GM06990 (cell line): ENCODE data around the gene PDGFC.

ENCODE experiments used
- DNase-seq: peaks from one replicate; pipeline ENCODE4 v3.0.0-alpha.2; 2011; ENCODE audit not compliant: insufficient read length; ENCODE audit errors: extremely low read depth
- H3K27me3 ChIP-seq: replicated peaks from 2 replicates; pipeline ENCODE4 v1.6.0; 2011; ENCODE audit warnings: low read length; ENCODE audit not compliant: control insufficient read depth, insufficient read depth
- H3K36me3 ChIP-seq: 2 replicates; pipeline ENCODE4 v1.5.1; 2011; ENCODE audit warnings: low read length; ENCODE audit not compliant: control insufficient read depth, insufficient read depth
- H3K4me3 ChIP-seq: replicated peaks from 2 replicates; pipeline ENCODE4 v1.5.1; 2011; ENCODE audit warnings: low read depth, mild to moderate bottlenecking, control low read depth, low read length
- CTCF ChIP-seq: IDR thresholded peaks from 2 replicates; pipeline ENCODE4 v1.5.1; 2011; ENCODE audit warnings: low read length, control low read depth, mild to moderate bottlenecking, inconsistent platforms; ENCODE audit not compliant: insufficient read depth, poor library complexity, severe bottlenecking

Gene PDGFC

GRCh38 chr4:156751486-156751885 lies 220.1 kb downstream of the PDGFC start:
- Histone ChIP-seq H3K4me3 (no peak overlapping the region), H3K36me3 (no peaks in the 10 kb centered on the region), H3K27me3 (no peaks in the 10 kb centered on the region)
- no peak for TF ChIP-seq CTCF
- no peak for DNase-seq

GRCh38 chr4:156749426-156750403 lies 221.9 kb downstream of the PDGFC start:
- Histone ChIP-seq H3K36me3 (no peaks in the 10 kb centered on the region), H3K4me3 (no peak overlapping the region), H3K27me3 (no peaks in the 10 kb centered on the region)
- no peak for DNase-seq
- TF ChIP-seq CTCF, result no peak

GRCh38 chr4:156746111-156746510 lies 225.5 kb downstream of the PDGFC start:
- no peak for DNase-seq
- Histone ChIP-seq H3K4me3 (no peak overlapping the region), H3K36me3 (no peaks in the 10 kb centered on the region), H3K27me3 (no peaks in the 10 kb centered on the region)
- no peak for TF ChIP-seq CTCF

GRCh38 chr4:156738766-156739165 lies 232.8 kb downstream of the PDGFC start:
- no peak for DNase-seq
- H3K36me3 ChIP-seq, result no peaks in the 10 kb centered on the region
- no peak for TF ChIP-seq CTCF

GRCh38 chr4:156734965-156735895 lies 236.4 kb downstream of the PDGFC start:
- Histone ChIP-seq H3K36me3 (no peaks in the 10 kb centered on the region), H3K4me3 (no peak overlapping the region), H3K27me3 (no peaks in the 10 kb centered on the region)
- DNase-seq, result no peak
- no peak for TF ChIP-seq CTCF

More at GRCh38 chr4:156738766-156739165, 232.8 kb downstream of the PDGFC start:
- H3K27me3 ChIP-seq, result no peaks in the 10 kb centered on the region
- H3K4me3 ChIP-seq, result no peak overlapping the region
